OCI-LY7 (cell line): ENCODE data around the gene ACSM3.

Source experiments
- CTCF ChIP-seq: fragments of 200-600 bp; sonication (generic); conservative IDR thresholded peaks from 2 replicates; pipeline ENCODE4 v1.5.1; 2014; ENCODE audit warnings: mild to moderate bottlenecking, antibody characterized with exemption, low read length, moderate library complexity, mixed read lengths
- EZH2phosphoT487 ChIP-seq: fragments of 200-600 bp; sonication (generic); IDR thresholded peaks from 2 replicates; pipeline ENCODE4 v1.6.1; 2018; ENCODE audit warnings: low read depth, borderline replicate concordance, mild to moderate bottlenecking, mixed run types, antibody characterized with exemption, low read length, moderate library complexity, mixed read lengths

GRCh38 chr16:20811889-20812439 is 48.1 kb downstream of the ACSM3 start:
- TF ChIP-seq CTCF (no peak), EZH2phosphoT487 (no peak)
